Measurements from ENCODE around the gene SORL1.
A peak's percentile ranks its signal among the peaks of the same experiment; 100 is the strongest.
"Not testable (repeated sequence)": the region's sequence is repeated elsewhere in the genome, so short reads cannot be mapped to it uniquely, and the experiment has no call there.

Gene SORL1

GRCh38 chr11:121451986-121452608 lies at the start of gene SORL1:
Gene SORL1, plus strand, starts transcription at chr11:121452314. Its CDS starts 18 bp downstream, at chr11:121452332.
- TF ChIP-seq CTCF (conservative IDR thresholded peaks at IDR 0.05; ENCODE audit: low read depth, low read length) = peak; percentile 56
- peak; percentile 36 for DNase-seq (ENCODE audit: low read depth)
- peak within 1 kb of the TSS; percentile 54 for H3K4me3 ChIP-seq (ENCODE audit: low read depth, low read length)

- no peak for DNase-seq (ENCODE audit: low read depth)
- TF ChIP-seq CTCF (conservative IDR thresholded peaks at IDR 0.05; ENCODE audit: low read depth, low read length) = no peak
- H3K4me3 ChIP-seq (ENCODE audit: low read depth, low read length) = no peak overlapping the region
These were observed 46.5 kb upstream of the SORL1 start for GRCh38 chr11:121405646-121406045.

GRCh38 chr11:121406291-121406690 lies 45.8 kb upstream of the SORL1 start:
- H3K4me3 ChIP-seq (ENCODE audit: low read depth, low read length) = no peak overlapping the region
- TF ChIP-seq CTCF (conservative IDR thresholded peaks at IDR 0.05; ENCODE audit: low read depth, low read length) = no peak
- no peak for DNase-seq (ENCODE audit: low read depth)

GRCh38 chr11:121408830-121409229 lies 43.3 kb upstream of the SORL1 start:
- H3K4me3 ChIP-seq (ENCODE audit: low read depth, low read length) = no peak overlapping the region
- no peak for DNase-seq (ENCODE audit: low read depth)
- no peak for TF ChIP-seq CTCF (conservative IDR thresholded peaks at IDR 0.05; ENCODE audit: low read depth, low read length)

- DNase-seq (ENCODE audit: low read depth); H3K4me3 ChIP-seq (ENCODE audit: low read depth, low read length): not testable (repeated sequence)
These were observed 42.1 kb upstream of the SORL1 start for GRCh38 chr11:121410041-121410440.

- DNase-seq (ENCODE audit: low read depth); H3K4me3 ChIP-seq (ENCODE audit: low read depth, low read length): not testable (repeated sequence)
These were observed 40.8 kb upstream of the SORL1 start for GRCh38 chr11:121411330-121411729.

GRCh38 chr11:121412000-121412587 lies 40.0 kb upstream of the SORL1 start:
- H3K4me3 ChIP-seq (ENCODE audit: low read depth, low read length) = no peak overlapping the region
- DNase-seq (ENCODE audit: low read depth) = no peak
- TF ChIP-seq CTCF (conservative IDR thresholded peaks at IDR 0.05; ENCODE audit: low read depth, low read length) = no peak

GRCh38 chr11:121412711-121413415 lies 39.3 kb upstream of the SORL1 start:
- DNase-seq (ENCODE audit: low read depth) = peak; percentile 32
- TF ChIP-seq CTCF (conservative IDR thresholded peaks at IDR 0.05; ENCODE audit: low read depth, low read length) = no peak
- no peak overlapping the region for H3K4me3 ChIP-seq (ENCODE audit: low read depth, low read length)
